HTR-8/SVneo (cell line): ENCODE measurements around the gene ITIH3.
A peak's percentile ranks its signal among the peaks of the same experiment; 100 is the strongest.

Source experiments
- DNase-seq: peaks from one replicate; pipeline ENCODE4 v3.0.0; 2011; ENCODE audit warnings: low spot score, mixed read lengths; ENCODE audit not compliant: insufficient read length
- FAIRE-seq: peaks from 2 replicates; lab custom pipeline; 2011; peaks lifted over from hg19 to GRCh38; lab: Jason Lieb, UNC

Gene ITIH3

GRCh38 chr3:52792961-52793695, 1.5 kb upstream of the ITIH3 start:
- FAIRE-seq (no peak), DNase-seq (no peak)

GRCh38 chr3:52793702-52794611, 639 bp upstream of the ITIH3 start:
- DNase-seq, result no peak
- no peak for FAIRE-seq

DNA sequence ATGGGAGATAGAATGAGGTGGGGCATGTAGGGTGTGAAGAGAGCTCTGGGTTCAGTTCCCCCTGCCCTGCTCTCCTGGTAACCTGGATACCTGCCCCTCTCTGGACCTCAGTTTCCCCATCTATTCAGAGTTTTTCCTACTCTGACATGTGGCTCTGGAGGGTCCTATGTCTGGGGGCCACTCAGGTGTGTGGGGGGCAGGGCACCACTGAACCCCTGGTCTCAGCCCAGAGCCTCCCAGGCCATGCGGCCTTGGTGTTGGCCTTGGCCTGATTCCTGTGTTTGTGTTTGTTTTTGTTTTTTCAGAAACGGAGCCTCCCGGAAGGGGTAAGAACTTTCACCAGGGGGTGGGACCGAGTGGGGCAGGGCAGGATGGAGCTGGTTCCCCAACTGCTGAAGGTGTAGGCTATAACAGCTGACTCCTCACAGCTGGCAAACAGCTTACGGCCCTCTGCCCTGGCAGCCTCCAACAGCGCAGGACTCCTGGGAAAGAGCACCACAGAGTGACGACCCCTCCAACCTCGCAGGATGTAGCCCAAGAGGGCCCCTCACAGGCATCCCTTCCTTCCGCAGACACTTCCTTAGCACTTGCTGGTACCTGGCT, 803 bp downstream of the ITIH3 start:
- FAIRE-seq, result no peak
- DNase-seq, result no peak

DNA sequence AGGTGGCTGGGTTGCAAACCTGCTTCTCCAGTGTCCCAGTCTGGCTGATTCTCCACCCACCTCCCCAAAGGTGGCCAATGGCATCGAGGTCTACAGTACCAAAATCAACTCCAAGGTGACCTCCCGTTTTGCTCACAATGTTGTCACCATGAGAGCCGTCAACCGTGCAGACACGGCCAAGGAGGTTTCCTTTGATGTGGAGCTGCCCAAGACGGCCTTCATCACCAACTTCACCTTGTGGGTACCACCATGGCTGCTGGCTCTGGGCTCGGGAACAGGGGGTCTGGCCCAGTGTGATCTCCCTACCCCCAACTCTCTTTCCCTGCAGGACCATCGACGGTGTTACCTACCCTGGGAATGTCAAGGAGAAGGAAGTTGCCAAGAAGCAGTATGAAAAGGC, 1.8 kb downstream of the ITIH3 start:
- FAIRE-seq, result no peak
- DNase-seq, result no peak

DNA sequence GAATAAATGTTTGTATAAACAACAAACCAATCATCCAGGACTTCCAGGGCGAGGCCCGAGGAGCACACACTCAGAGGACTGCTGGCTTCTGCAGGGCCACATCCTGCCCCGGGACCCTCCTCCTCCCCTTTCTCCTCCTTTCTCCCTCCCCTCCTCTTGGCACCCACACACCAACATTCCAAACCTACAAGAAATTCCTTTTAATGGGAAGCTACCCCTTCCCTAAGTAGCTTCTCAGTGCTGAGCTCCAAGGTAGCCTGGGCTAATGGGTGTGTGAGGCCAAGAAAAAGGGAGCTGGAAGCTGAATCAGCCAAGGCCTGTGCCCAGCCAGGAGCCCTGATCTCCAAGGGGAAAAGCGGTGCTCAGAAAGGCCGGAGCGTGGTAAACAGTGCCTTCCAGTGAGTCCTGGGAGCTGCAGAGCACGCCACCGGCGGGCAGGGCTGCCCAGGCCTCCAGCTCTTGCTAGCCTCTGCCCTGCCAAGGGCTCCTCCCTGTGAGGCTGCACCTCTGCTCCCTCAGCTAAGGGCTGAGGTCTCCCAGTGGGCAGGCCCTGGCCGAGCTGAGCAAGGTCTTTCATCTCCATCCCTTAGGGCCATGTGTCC, 3.9 kb downstream of the ITIH3 start:
- FAIRE-seq, result no peak

DNA sequence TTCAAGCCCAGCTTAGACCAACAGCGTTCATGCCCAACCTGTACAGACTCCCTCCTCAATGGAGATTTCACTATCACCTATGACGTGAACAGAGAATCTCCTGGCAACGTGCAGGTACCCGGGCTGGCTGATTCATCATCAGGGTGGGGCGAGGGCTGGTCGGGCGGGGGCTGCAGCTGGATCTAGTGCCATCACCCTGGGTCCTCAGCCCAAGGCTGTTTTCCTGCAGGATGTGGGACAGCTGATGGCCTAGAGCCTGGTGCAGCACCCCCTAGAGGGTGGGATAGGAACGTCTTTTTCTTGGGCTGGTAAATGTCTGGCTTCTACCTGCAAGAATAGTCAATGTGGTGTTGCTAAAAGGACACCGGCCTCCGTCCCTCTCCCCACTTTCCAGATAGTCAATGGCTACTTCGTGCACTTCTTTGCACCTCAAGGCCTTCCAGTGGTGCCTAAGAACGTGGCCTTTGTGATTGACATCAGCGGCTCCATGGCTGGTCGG, 4.4 kb downstream of the ITIH3 start:
- FAIRE-seq (peak; percentile 78), DNase-seq (peak; percentile 52)

More for the DNA sequence above, 3.9 kb downstream of the ITIH3 start:
- DNase-seq, result no peak

DNA sequence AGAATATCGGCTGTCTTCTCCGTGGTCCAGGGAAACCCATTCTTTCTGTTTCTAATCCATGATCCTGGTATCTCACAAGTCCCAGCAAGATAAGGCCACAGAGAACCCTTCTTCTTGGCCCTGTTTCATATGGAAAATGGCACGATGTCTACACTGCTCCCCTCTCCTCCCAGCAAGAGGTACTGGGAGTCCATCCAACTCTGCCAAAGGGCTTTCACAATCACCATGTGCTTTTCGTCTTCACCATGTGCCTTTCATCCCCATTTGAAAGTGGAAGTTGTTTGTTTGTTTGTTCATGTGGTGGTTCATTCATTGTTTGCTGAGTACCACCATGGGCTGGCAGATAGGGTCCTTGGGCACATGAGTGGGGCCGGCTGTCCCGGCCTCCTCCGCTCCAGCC, 5.5 kb downstream of the ITIH3 start:
- no peak for DNase-seq
- no peak for FAIRE-seq

DNA sequence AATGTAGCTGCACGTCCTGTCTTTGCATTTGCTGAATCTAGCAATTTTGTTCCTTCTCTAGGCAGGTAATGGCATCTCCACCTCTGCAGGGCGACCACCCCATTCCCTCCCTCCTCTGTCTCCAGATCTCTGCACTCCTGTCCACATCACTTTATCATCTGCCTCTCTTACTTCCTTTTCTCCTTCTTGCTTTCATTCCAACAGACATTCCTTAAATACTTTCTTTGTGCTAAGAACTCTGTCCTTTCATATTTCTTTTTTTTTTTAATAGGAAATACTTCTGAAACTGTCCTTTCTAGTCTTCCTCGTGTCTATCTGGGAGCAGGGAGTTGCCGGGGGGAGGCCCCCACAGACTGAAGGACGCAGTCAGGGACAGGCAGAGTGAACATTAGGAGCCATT, 7.2 kb downstream of the ITIH3 start:
- DNase-seq (no peak), FAIRE-seq (no peak)

DNA sequence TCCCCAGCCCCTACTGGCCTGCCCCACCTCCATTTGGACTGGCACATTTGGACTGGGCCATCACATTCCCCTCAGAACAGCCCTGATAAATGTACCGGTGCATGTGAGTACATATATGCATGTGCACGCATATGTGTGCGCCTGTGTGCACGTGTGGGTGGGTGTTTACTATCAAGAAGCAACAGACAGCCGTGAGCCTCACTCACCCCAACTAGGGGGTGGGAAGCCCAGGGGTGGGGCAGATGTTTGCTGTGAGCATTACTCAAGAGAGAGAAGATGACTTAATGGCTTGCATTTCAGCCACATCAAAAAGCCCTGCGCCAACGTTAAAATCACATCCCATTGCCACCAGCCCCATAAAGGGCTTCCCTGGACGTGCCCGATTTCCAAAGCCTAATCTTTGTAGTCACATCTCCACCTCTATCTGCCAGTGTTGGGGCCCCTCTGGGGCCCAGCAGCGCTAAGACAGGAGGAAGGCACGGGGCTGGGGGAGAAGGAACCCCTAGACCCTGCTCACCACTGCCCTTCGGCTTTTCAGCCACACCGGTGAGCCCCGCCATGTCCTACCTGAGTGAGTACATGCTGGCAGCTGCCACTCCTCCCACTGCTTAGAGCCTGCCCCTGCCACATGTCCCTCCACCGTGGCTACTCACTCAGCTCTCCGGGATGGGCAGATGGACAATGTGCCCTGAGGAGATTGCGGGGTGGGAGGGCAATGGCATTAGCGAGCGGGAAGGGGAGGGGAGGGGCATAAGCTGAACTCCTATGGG, 10.9 kb downstream of the ITIH3 start:
- FAIRE-seq, result no peak
- DNase-seq, result no peak

- FAIRE-seq (peak; percentile 9), DNase-seq (no peak)
Observed at GRCh38 chr3:52809149-52809548, 14.6 kb downstream of the ITIH3 start.

GRCh38 chr3:52809662-52810377, 15.2 kb downstream of the ITIH3 start:
- no peak for DNase-seq
- no peak for FAIRE-seq

DNA sequence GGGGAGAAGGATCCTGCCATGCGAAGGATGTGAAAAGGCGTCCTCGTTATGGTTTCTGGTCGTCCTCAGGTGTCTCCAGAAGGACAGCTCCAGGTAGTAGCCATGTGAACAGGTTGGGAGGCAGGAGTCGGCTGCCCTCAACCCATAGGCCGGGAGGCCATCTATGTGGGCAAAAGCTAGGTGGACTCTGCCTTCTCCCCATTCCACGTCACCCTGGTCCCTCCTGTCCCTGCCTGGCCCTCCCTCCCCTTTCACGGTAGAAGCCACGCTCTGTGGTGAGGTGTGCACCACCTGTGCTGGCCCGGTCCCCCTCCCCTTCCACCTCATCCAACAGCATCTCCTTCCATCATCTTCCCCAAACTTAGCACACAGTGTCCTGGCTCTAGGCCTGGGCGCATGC, 16.3 kb downstream of the ITIH3 start:
- no peak for DNase-seq
- FAIRE-seq, result no peak

- FAIRE-seq (no peak), DNase-seq (no peak)
Observed at GRCh38 chr3:52811452-52812011, 16.9 kb downstream of the ITIH3 start.

DNA sequence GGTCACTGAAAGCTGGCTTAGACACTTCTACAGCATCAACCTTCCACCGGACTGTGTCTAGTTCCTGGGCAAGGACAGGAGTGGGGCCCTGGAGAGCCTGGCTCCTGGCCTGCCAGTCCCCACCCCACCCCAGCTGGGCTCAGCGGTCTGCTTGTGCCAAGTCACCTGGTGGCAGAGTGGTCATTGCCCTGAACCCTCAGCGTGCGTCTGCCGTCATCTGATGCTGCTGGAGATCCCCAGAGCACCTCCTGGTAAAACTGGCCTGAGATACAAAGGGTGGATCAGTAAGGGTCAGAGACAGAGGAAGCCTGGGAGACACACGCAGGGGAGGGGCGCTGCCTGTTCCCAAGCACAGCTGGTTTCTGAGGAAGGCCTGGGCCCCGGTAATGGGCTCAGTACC, 19.2 kb downstream of the ITIH3 start:
- FAIRE-seq, result no peak
- no peak for DNase-seq

DNA sequence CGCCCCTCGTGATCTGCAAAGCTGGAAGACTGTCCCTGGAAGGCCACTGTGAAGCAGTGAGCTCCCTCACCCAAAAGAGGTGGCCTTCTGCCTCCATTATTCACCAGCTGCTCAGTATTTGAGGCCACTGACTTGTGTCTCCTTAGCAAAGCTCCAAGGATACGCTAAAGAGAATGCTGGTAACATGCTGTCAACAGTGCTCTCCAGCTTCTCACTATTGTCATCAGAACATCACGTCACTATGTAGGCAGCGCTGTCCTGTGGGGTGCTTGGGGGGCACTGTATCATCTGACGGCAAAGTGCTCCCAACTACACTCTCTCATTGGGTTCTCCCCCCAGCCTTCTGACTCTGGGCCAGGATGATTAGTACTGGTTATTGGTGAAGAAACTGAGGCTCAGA, 21.6 kb downstream of the ITIH3 start:
- DNase-seq, result no peak
- FAIRE-seq, result no peak

DNA sequence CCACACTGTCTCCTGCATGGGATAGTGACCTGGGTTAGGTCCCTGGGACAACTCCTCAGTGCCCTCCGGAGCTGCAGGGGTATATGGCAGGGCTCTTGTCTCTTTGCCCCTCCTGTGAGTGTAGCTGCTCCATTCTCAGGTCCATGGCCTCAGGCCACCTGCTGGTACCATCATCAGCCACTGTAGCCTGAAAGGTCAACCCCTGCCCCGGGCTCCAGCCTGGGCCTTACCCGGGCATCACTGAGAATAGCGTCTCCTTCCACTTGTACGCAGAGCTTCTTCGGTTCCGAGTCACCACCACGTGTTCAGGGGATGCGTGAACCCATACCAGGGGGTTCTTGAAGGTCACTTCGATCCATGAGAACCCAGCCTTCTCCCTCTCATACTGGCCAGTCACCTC, 22.1 kb downstream of the ITIH3 start:
- DNase-seq (no peak), FAIRE-seq (no peak)

- DNase-seq (no peak), FAIRE-seq (no peak)
Observed at GRCh38 chr3:52817221-52817620, 22.6 kb downstream of the ITIH3 start.

- no peak for DNase-seq
- no peak for FAIRE-seq
Observed at GRCh38 chr3:52817860-52818259, 23.3 kb downstream of the ITIH3 start.

DNA sequence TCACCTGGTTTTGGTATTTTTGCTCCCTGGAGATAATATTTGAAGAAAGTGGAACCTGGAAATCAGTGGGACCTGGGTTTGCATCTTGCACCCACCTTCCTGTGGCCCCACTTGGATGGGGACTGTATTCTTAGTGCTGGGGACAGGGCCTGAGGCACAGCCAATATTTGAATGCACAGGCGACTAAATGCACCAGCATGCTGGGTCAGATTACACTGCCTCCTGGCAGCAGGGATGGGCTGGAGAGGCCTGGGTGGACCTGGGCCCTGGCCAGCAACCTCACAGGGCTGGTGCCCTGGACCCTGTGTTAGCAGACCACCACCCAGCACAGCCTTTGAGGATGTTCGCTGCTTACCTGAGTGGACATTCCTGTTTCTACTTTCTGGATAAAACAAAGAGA, 25.3 kb downstream of the ITIH3 start:
- DNase-seq (no peak), FAIRE-seq (no peak)
